HEK293T (cell line): Measurements from ENCODE around the gene LPAR3.

Source experiments
- CTCF ChIA-PET: fragments of 350-600 bp; formaldehyde crosslinking; extraction: SDS; loops from one replicate; lab custom pipeline; 2021; ENCODE audit warnings: antibody characterized with exemption, inconsistent platforms; lab: Yijun Ruan, JAX
- POLR2A ChIA-PET: fragments of 350-600 bp; formaldehyde crosslinking; extraction: SDS; loops from one replicate; lab custom pipeline; 2020; ENCODE audit warnings: antibody characterized with exemption, inconsistent platforms; lab: Yijun Ruan, JAX
- DNase-seq: peaks from one replicate; pipeline ENCODE4 v3.0.0; 2012; ENCODE audit warnings: mixed read lengths; ENCODE audit errors: extremely low spot score
- ARNT ChIP-seq: fragments of 450-650 bp; IDR thresholded peaks from 2 replicates; pipeline ENCODE4 v1.6.1; 2017; ENCODE audit warnings: mild to moderate bottlenecking
- BHLHE40 ChIP-seq: fragments of 450-650 bp; IDR thresholded peaks from 2 replicates; pipeline ENCODE4 v1.6.1; 2016; ENCODE audit warnings: mild to moderate bottlenecking, moderate library complexity, borderline replicate concordance
- CTBP1 ChIP-seq: fragments of 450-650 bp; IDR thresholded peaks from 2 replicates; pipeline ENCODE4 v1.6.1; 2016; ENCODE audit warnings: borderline replicate concordance
- ELF4 ChIP-seq: fragments of 450-650 bp; IDR thresholded peaks from 2 replicates; pipeline ENCODE4 v1.6.1; 2017; ENCODE audit warnings: antibody characterized with exemption
- FOXA1 ChIP-seq: fragments of 450-650 bp; IDR thresholded peaks from 2 replicates; pipeline ENCODE4 v1.6.1; 2016; ENCODE audit warnings: mild to moderate bottlenecking
- FOXK2 ChIP-seq: fragments of 450-650 bp; IDR thresholded peaks from 2 replicates; pipeline ENCODE4 v1.6.1; 2016; ENCODE audit warnings: mild to moderate bottlenecking
- FOXM1 ChIP-seq: fragments of 450-650 bp; IDR thresholded peaks from 2 replicates; pipeline ENCODE4 v1.6.1; 2017; ENCODE audit warnings: mild to moderate bottlenecking, borderline replicate concordance
- HDGF ChIP-seq: fragments of 450-650 bp; IDR thresholded peaks from 2 replicates; pipeline ENCODE4 v1.6.1; 2017; ENCODE audit warnings: antibody characterized with exemption, borderline replicate concordance
- L3MBTL2 ChIP-seq: fragments of 450-650 bp; conservative IDR thresholded peaks from 2 replicates; pipeline ENCODE4 v1.6.1; 2016; ENCODE audit warnings: mild to moderate bottlenecking
- LEF1 ChIP-seq: fragments of 450-650 bp; IDR thresholded peaks from 2 replicates; pipeline ENCODE4 v1.6.1; 2017; ENCODE audit warnings: mild to moderate bottlenecking, borderline replicate concordance
- NFRKB ChIP-seq: fragments of 450-650 bp; IDR thresholded peaks from 2 replicates; pipeline ENCODE4 v1.6.1; 2016; ENCODE audit warnings: mild to moderate bottlenecking, moderate library complexity
- SP1 ChIP-seq: fragments of 450-650 bp; IDR thresholded peaks from 2 replicates; pipeline ENCODE4 v1.6.1; 2017
- SUZ12 ChIP-seq: fragments of 450-650 bp; IDR thresholded peaks from 2 replicates; pipeline ENCODE4 v1.6.1; 2016; ENCODE audit warnings: mild to moderate bottlenecking
- TARDBP ChIP-seq: fragments of 450-650 bp; IDR thresholded peaks from 2 replicates; pipeline ENCODE4 v1.6.1; 2016
- ZNF384 ChIP-seq: fragments of 450-650 bp; IDR thresholded peaks from 2 replicates; pipeline ENCODE4 v1.6.1; 2016
- TF ChIP-seq, protein P1 (sequence below): fragments of 450-650 bp; IDR thresholded peaks from 2 replicates; pipeline ENCODE4 v1.6.1; 2016

Gene LPAR3

DNA sequence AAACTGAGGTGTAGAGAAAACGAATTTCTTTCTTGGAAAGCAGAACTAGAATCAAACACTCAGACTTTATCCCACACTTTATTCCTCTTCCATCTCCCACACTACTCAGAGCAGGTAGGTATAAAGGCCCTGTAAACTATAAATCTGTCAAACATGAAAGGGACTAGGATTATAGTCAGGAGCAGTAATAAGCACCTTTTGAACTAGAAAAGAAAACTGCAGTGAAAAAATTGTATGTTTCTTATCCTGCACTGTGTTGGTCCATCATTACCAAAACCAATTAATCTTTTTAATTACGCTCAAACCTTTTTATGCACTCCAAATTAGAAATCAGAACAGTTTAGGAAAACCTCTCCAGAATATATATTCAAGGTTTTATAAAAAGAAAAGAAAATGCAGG, 47.6 kb downstream of the LPAR3 start:
- ChIA-PET POLR2A (no interaction called here), CTCF (no interaction called here)
- TF ChIP-seq, protein P1, sequence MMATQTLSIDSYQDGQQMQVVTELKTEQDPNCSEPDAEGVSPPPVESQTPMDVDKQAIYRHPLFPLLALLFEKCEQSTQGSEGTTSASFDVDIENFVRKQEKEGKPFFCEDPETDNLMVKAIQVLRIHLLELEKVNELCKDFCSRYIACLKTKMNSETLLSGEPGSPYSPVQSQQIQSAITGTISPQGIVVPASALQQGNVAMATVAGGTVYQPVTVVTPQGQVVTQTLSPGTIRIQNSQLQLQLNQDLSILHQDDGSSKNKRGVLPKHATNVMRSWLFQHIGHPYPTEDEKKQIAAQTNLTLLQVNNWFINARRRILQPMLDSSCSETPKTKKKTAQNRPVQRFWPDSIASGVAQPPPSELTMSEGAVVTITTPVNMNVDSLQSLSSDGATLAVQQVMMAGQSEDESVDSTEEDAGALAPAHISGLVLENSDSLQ, result no peak
- TF ChIP-seq L3MBTL2, result no peak
- TF ChIP-seq BHLHE40, result no peak
- TF ChIP-seq SUZ12, result no peak
- peak; percentile 39; the same call in 1 of the 2 replicates for TF ChIP-seq LEF1
- TF ChIP-seq SP1, result no peak
- TF ChIP-seq TARDBP, result no peak
- DNase-seq, result no peak

GRCh38 chr1:84844094-84844493, 48.9 kb downstream of the LPAR3 start:
- POLR2A ChIA-PET, result no interaction called here
- no peak for DNase-seq
- CTCF ChIA-PET, result no interaction called here
- TF ChIP-seq LEF1, result no peak
- no peak for TF ChIP-seq ARNT
- TF ChIP-seq ZNF384, result no peak
- TF ChIP-seq ELF4, result no peak
- TF ChIP-seq SUZ12, result no peak
- TF ChIP-seq, protein P1, result no peak
- no peak for TF ChIP-seq CTBP1
- no peak for TF ChIP-seq FOXM1
- TF ChIP-seq SP1, result no peak
- no peak for TF ChIP-seq FOXK2
- TF ChIP-seq TARDBP, result no peak
- no peak for TF ChIP-seq BHLHE40
- no peak for TF ChIP-seq FOXA1
- TF ChIP-seq NFRKB, result no peak
- no peak for TF ChIP-seq HDGF
- TF ChIP-seq L3MBTL2, result no peak

DNA sequence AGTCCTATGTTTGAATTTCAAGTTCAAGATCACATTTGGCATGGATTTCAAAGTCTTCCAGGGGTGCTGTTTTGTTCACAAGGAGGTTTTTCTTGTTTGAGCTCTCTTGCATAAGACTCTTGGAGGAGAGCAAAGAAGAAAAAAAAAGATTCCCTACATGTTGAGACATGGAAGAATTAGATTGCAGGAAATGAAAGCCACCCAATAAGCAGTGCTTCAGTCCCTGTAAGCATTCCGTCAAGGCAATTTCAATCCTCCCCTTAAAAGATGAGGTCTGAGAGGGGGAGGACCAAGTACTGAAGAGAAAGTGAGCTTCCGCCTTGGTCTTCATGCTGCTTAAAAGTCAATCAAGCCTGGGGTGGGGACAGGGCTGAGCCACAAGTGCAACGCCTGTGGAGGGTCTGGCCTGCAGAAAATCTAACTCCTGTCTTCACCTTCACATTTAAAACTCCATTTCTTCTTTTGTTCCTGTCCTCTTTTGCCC, 50.2 kb downstream of the LPAR3 start:
- ChIA-PET CTCF (interaction anchor here (1.2 to 1.6 kb wide), 2 partner anchors 61 to 92 kb away, joined by 3 read pairs; no protein-coding TSS in a partner anchor), POLR2A (no interaction called here)
- DNase-seq, result no peak
- no peak for TF ChIP-seq BHLHE40
- TF ChIP-seq ZNF384, result no peak
- TF ChIP-seq ELF4, result no peak
- TF ChIP-seq SP1, result no peak
- no peak for TF ChIP-seq LEF1
- TF ChIP-seq, protein P1, result no peak
- TF ChIP-seq FOXK2, result no peak
- TF ChIP-seq TARDBP, result no peak
- TF ChIP-seq L3MBTL2, result no peak
- TF ChIP-seq CTBP1, result no peak
- TF ChIP-seq NFRKB, result no peak
- TF ChIP-seq HDGF, result no peak
- no peak for TF ChIP-seq FOXM1
- no peak for TF ChIP-seq SUZ12
- no peak for TF ChIP-seq FOXA1
- TF ChIP-seq ARNT, result no peak

DNA sequence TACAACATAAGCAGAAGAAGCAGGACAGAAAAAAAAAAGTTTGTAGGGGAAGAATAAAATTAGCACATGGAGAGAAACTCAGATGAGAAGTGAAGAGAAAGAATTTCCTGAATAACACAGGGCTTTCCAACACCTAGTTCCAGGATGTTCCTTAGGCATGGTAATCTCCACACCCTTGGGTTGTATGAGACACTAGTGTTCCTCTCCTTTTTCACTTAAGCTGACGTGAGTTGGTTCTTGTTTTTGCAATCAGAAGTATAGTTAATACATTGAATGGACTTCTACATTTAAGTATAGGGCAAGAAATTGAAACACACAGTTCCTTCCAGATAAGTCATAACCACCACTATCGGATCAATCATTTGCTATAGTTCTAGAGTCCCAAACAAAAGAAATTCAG, 51.0 kb downstream of the LPAR3 start:
- TF ChIP-seq FOXA1 (no peak), HDGF (no peak), BHLHE40 (no peak), TARDBP (no peak), ELF4 (no peak), SP1 (no peak), SUZ12 (no peak), L3MBTL2 (no peak), ARNT (no peak), FOXK2 (no peak), LEF1 (no peak), CTBP1 (no peak)
- TF ChIP-seq, protein P1, result no peak
- ChIA-PET CTCF (interaction anchor here (0.7 to 1.6 kb wide), 3 partner anchors 28 to 93 kb away, joined by 3 read pairs; no protein-coding TSS in a partner anchor), POLR2A (no interaction called here)
- no peak for DNase-seq

DNA sequence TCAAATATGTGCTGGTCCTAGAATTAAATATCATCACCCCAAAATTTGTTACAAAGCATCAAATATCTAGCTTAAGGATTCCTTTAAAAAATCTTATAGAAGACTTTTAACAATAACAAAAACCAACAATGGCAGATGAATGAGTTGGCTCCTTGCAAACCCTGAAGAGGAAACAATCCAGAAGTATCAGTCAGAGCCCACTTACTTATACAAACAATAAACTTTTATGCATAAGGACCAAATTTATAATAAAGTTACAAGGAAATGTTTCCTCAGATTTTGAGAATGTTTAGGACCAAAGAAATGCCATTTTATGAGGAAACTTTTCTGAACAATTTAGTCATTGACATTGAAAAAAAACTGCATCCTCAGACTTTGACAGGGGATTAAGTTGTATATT, 52.7 kb downstream of the LPAR3 start:
- TF ChIP-seq, protein P1, result no peak
- TF ChIP-seq CTBP1, result no peak
- no peak for TF ChIP-seq SUZ12
- TF ChIP-seq NFRKB, result no peak
- no peak for TF ChIP-seq ZNF384
- no peak for TF ChIP-seq HDGF
- no peak for TF ChIP-seq BHLHE40
- TF ChIP-seq ELF4, result no peak
- TF ChIP-seq FOXM1, result no peak
- TF ChIP-seq FOXK2, result no peak
- TF ChIP-seq ARNT, result no peak
- no peak for TF ChIP-seq LEF1
- CTCF ChIA-PET, result no interaction called here
- POLR2A ChIA-PET, result no interaction called here
- no peak for DNase-seq
